Choroid plexus epithelial cell (primary cell): ENCODE data around the gene NSG2.
"Not testable (repeated sequence)": the region's sequence is repeated elsewhere in the genome, so short reads cannot be mapped to it uniquely, and the experiment has no call there.

Experiments
- DNase-seq: peaks from one replicate; pipeline ENCODE4 v3.0.0-alpha.2; 2010; ENCODE audit warnings: low read depth
- H3K4me3 ChIP-seq: 2 replicates; pipeline ENCODE4 v1.5.1; 2011; ENCODE audit warnings: low read depth, mild to moderate bottlenecking, control low read depth, low read length, moderate library complexity
- CTCF ChIP-seq: conservative IDR thresholded peaks from 2 replicates; pipeline ENCODE4 v1.5.1; 2011; ENCODE audit warnings: low read depth, mild to moderate bottlenecking, control low read depth, inconsistent platforms, low read length, moderate library complexity

The NSG2 gene

DNA sequence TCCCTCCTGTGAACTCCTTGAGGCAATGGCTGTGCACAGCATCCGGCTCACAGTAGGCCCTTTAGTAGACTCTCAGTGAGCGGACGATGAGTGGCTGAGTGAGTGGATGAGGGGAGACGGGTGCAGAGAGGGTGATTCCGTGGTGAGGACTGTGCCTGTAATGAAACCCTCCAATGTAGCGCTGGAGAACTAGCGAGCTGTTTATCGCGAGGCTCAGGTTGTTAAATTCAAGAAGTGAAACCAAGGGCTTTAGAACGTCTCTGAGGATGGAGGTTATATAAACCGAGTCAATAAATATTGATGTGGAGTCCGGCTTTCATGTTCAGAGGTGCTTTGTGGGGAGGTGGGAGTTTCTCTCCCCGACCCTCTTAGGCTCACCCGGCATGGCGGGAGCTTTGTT is 53.2 kb downstream of the NSG2 start:
- no peak for TF ChIP-seq CTCF
- DNase-seq: no peak

GRCh38 chr5:174100490-174100889 is 55.0 kb downstream of the NSG2 start:
- no peak overlapping the region for H3K4me3 ChIP-seq
- no peak for DNase-seq
- no peak for TF ChIP-seq CTCF

More for the DNA sequence above, 53.2 kb downstream of the NSG2 start:
- no peak overlapping the region for H3K4me3 ChIP-seq

DNA sequence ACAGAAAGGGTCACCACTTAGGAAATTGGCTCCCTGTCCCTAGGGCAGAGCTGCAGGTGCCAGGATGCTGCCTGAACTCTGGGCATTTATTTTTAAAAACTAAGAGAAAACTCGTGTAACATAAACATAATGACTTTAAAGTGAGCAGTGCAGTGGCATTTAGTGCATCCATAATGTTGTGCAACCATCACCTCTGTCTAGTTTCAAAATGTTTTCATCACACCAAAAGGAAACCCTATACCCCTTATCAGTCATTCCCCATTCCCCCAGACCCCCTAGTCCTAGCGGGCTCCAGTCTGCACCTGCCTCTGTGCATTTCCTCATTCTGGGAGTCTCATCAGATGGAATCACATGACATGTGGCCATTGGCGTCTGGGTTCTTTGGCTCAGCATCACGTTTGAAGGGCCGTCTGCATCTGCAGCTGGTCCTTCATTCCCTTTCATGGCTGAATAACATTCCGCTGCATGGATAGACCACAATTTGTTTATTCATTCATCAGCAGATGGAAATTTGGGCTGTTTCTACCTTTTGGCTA is 55.8 kb downstream of the NSG2 start:
- H3K4me3 ChIP-seq: no peak overlapping the region
- TF ChIP-seq CTCF: no peak
- DNase-seq: no peak

DNA sequence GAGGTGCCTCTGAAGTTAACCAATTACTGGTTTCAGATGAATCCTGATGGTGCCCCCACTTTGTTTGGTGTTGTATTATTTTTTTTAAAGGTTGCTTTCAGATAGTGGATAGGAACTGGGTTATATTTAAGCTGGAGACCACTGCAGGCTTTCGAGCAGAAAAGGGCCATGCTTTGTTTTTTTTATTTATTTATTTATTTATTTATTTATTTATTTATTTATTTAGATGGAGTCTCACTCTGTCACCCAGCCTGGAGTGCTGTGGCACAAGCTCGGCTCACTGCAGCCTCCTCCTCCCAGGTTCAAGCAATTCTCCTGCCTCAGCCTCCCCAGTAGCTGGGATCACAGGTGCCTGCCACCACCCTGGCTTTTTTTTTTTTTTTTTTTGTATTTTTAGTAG is 57.1 kb downstream of the NSG2 start:
- not testable (repeated sequence) for DNase-seq, H3K4me3 ChIP-seq

DNA sequence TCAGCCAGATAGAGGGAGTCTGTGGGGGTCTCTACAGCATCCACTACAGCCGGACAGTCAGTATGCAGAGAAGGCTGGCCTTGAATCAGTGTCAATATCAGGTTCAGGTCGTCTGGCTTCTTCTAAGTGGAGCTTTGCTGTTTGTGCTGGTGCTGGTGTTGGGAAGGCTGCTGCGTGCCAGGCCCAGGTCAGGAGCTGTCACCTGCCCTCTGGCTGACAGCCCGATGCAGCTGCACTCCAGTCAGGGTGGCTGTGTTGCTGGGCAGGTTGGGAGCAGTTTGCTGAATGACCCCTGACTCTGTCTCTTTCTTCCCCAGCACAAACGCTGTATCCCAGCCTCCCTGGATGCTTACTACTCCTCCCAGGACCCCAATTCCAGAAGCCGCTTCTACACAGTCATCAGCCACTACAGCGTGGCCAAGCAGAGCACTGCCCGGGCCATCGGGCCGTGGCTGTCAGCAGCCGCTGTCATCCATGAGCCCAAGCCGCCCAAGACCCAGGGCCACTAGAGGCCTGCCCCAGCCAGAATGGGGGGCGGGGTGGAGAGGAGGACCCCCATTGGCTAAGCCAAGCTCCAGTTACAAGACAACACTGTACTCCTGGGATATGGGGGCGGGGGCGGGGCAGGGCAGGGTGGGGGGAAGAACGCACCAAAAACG is 61.6 kb downstream of the NSG2 start:
- no peak for TF ChIP-seq CTCF
- DNase-seq: no peak
- no peak overlapping the region for H3K4me3 ChIP-seq

DNA sequence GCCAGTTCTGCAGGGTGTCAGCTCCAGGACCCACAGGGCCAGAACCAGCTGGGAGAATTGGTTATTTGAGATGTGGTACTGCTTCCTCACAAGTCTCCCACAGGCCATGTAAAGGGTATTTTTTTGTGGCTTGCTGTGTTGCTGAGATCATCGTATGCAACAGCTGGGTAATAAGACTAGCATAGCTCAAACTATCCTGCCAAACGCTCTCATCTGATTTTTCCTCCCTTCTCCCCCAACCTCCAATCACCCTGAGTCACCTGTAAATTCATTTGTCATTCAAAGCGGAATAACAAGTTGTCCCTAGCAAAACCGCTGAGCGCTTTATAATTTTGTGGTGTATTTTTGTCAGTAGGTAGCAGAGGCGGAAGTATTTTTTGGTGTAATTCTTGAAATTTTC is 63.2 kb downstream of the NSG2 start:
- no peak overlapping the region for H3K4me3 ChIP-seq
- no peak for TF ChIP-seq CTCF
- DNase-seq: no peak

DNA sequence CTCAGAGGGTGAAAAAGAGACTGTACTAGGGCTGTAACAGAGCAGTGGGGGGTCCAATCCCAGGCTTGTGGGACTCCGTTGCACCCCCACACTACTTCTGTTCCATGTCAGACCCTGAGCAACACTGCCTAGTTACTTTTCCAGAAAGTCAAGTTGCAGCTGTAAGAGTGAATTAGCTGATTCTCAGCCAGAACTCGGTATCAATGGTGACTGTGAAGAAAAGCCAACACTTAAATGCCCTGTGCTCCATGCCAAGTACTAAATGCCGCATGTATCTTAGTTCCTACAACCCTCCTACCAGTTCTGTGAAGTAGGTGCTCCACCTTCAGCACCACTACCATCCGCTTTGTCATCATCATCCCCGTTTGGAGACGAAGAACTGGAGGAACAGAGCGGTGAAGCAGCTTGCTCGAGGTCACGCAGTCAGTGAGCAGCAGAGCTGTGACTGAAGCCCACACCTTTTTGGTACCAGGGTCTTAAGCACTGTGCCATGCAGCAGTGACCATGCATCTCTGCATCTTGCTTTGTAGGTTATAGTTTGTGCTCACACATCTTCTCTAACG is 64.3 kb downstream of the NSG2 start:
- TF ChIP-seq CTCF: no peak
- no peak for DNase-seq
- H3K4me3 ChIP-seq: no peak overlapping the region
